Measurements from ENCODE around the gene ATG9A. TPM values are rescaled to one million over a fixed set of nuclear protein-coding genes. Genes with fewer than 3 reads are reported as not detected.

The ATG9A gene
- total RNA-seq, 1 donor: 30.3 TPM

GRCh38 chr2:219173176-219173575 lies 56.3 kb downstream of the ATG9A start:
- Histone ChIP-seq H3K27me3 (ENCODE audit: insufficient read depth, low read length) (no peaks in the 10 kb centered on the region), H3K9me3 (ENCODE audit: low read depth, low read length) (no peaks in the 10 kb centered on the region), H3K4me3 (ENCODE audit: low read length) (no peak overlapping the region), H3K4me1 (ENCODE audit: insufficient read depth, low read length) (peaks cover 31% of the 10 kb centered on the region)

DNA sequence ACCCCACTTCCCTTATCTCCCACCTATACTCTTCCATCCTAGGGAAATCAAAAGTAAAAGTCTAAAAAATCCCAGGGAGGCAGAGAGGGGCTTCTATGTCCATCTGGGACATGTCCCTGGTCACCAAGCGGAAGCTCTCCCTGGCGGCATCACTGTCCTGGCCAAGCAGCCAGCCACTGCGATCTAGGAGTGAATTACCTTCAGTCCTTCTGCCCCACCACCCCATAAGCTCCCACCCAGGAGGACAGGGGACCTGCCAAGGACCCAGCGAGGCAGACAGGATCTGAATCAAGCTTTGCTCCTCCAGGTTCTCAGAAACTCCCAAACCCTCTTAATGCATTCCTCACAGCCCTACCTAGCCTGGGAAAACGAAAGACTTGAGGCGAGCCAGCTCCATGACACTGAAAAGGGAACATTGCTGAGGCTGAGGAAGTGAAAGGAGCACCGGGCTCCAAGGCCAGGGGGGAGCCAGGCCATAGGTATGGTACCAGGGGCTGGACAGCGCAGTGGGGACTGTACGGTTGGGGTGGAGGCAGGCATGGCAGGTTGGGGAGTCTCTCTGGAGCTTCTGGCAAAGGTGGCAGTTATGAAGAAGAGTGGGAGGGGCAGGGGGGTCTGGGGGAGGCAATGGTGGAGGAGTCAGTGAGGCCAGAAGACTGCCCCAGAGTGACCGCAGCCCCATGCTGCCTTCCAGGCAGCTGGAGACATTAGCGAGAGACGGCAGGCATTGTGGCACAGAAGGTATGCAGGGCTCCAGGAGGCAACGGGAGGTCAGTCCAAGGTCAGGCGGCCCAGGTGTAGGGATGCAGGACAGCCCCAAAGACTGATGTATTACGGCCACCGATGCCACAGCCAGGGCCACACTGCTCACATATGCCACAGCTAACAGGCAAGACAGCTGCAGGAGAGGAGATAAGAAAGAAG lies 56.9 kb downstream of the ATG9A start:
- Histone ChIP-seq H3K27me3 (ENCODE audit: insufficient read depth, low read length) (no peaks in the 10 kb centered on the region), H3K4me3 (ENCODE audit: low read length) (no peak overlapping the region), H3K9me3 (ENCODE audit: low read depth, low read length) (no peaks in the 10 kb centered on the region), H3K4me1 (ENCODE audit: insufficient read depth, low read length) (peaks cover 28% of the 10 kb centered on the region)

GRCh38 chr2:219171231-219171651 lies 58.2 kb downstream of the ATG9A start:
- Histone ChIP-seq H3K27me3 (ENCODE audit: insufficient read depth, low read length) (no peaks in the 10 kb centered on the region), H3K4me3 (ENCODE audit: low read length) (no peak overlapping the region), H3K4me1 (ENCODE audit: insufficient read depth, low read length) (peaks cover 23% of the 10 kb centered on the region), H3K9me3 (ENCODE audit: low read depth, low read length) (no peaks in the 10 kb centered on the region)

DNA sequence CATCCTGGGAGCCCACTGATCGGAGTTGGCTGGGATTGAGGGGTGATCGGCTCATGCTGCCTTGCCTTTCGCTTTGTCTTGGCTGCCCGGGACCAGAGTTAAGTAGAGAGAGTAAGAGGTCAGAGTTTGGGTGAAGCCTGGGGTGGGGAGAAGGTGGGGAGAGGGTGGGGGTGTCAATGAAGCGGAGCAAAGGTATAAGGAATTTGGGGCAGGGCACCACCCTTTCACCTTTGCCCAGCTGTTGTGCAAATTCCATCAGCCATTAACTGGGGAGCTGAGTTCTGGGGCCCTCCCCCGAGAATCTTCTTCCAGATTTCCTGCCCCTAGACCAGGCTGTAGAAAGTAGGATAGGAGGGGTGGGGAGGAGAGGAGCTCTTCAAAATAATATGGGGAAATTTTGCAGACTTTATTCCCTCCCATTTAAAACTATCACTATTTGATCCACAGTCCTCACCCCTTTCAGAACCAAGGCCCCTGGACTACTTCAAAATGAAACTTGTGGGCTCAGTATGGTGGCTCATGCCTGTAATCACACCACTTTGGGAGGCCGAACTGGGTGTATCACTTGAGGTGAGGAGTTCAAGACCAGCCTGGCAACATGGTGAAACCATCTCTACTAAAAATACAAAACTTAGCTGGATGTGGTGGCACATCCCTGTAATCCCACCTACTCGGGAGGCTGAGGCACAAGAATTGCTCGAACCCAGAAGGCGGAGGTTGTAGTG lies 59.3 kb downstream of the ATG9A start, which contains the start of gene SLC23A3:
Gene SLC23A3 (minus strand): TSS at position 100 of the 725 bp plus-strand sequence. CDS start 45 bp downstream, at position 55.
- Histone ChIP-seq H3K27me3 (ENCODE audit: insufficient read depth, low read length) (no peaks in the 10 kb centered on the region), H3K9me3 (ENCODE audit: low read depth, low read length) (no peaks in the 10 kb centered on the region), H3K4me1 (ENCODE audit: insufficient read depth, low read length) (peaks cover 12% of the 10 kb centered on the region), H3K4me3 (ENCODE audit: low read length) (no peak within 1 kb of the TSS)

Other genes with a start within 250 kb of the ATG9A start
- not detected for gene FEV, start 244.5 kb downstream of the ATG9A start, total RNA-seq
- not detected for gene CRYBA2, start 236.2 kb downstream of the ATG9A start, total RNA-seq
- 0.10 TPM for gene CFAP65, start 188.1 kb downstream of the ATG9A start, total RNA-seq
- 0.10 TPM for gene IHH, start 168.7 kb downstream of the ATG9A start, total RNA-seq
- 13.7 TPM for gene NHEJ1, start 68.8 kb downstream of the ATG9A start, total RNA-seq
- 0.31 TPM for gene SLC23A3, start 59.6 kb downstream of the ATG9A start, total RNA-seq
- gene CNPPD1, start 52.7 kb downstream of the ATG9A start, total RNA-seq: 27.5 TPM
- 64.0 TPM for gene RETREG2, start 51.4 kb downstream of the ATG9A start, total RNA-seq
- 41.6 TPM for gene ZFAND2B, start 22.9 kb downstream of the ATG9A start, total RNA-seq
- gene ABCB6, start 10.7 kb downstream of the ATG9A start, total RNA-seq: 1.3 TPM
- gene ANKZF1, start 170 bp upstream of the ATG9A start, total RNA-seq: 45.4 TPM
- gene GLB1L, start 15.8 kb upstream of the ATG9A start, total RNA-seq: 3.4 TPM
- gene STK16, start 15.8 kb upstream of the ATG9A start, total RNA-seq: 18.5 TPM
- not detected for gene TUBA4B, start 23.6 kb upstream of the ATG9A start, total RNA-seq
- gene TUBA4A, start 24.3 kb upstream of the ATG9A start, total RNA-seq: 108 TPM
- 57.5 TPM for gene DNAJB2, start 49.7 kb upstream of the ATG9A start, total RNA-seq
- gene PTPRN, start 79.8 kb upstream of the ATG9A start, total RNA-seq: 1.3 TPM
- gene RESP18, start 103.1 kb upstream of the ATG9A start, total RNA-seq: not detected
- 24.9 TPM for gene DNPEP, start 158.3 kb upstream of the ATG9A start, total RNA-seq
- gene DES, start 188.7 kb upstream of the ATG9A start, total RNA-seq: 1.3 TPM
- 2.4 TPM for gene SPEG, start 205.2 kb upstream of the ATG9A start, total RNA-seq